Activated CD8-positive, alpha-beta T cell treated with anti-CD3 and anti-CD28 coated beads, Interleukin-2, amount 10 ng/mL, durations not matched to agents 7 days and 5 days (primary cell): ENCODE measurements around the gene OPA1. TPM values are rescaled to one million over a fixed set of nuclear protein-coding genes. Genes with fewer than 3 reads are reported as not detected.

Experiments used
- ATAC-seq: fragments of 150-1000 bp; cut with Tn5 transposase; one replicate; pipeline ENCODE4 v1.10.0; 2021; ENCODE audit warnings: moderate library complexity
- CTCF ChIA-PET: fragments of 350-600 bp; sonication (Branson Sonifier 250); formaldehyde crosslinking; loops from one replicate; lab custom pipeline; 2021; ENCODE audit warnings: antibody characterized with exemption; lab: Charles Lee
- POLR2A ChIA-PET: fragments of 350-600 bp; sonication (Branson Sonifier 250); formaldehyde crosslinking; loops from one replicate; lab custom pipeline; 2021; ENCODE audit warnings: antibody characterized with exemption; lab: Charles Lee
- DNase-seq: peaks from one replicate; pipeline ENCODE4 v3.0.0-alpha.2; 2020
- H3K27ac Mint-ChIP-seq: one replicate; pipeline ENCODE4 v1.8.0; 2021; ENCODE audit warnings: mild to moderate bottlenecking, mixed read lengths
- H3K27me3 Mint-ChIP-seq: one replicate; pipeline ENCODE4 v1.8.0; 2021; ENCODE audit warnings: low read depth, mixed read lengths
- H3K36me3 Mint-ChIP-seq: one replicate; pipeline ENCODE4 v1.8.0; 2021; ENCODE audit warnings: low read depth, mixed read lengths
- H3K4me1 Mint-ChIP-seq: one replicate; pipeline ENCODE4 v1.8.0; 2021; ENCODE audit warnings: low read depth, mixed read lengths
- H3K4me3 Mint-ChIP-seq: one replicate; pipeline ENCODE4 v1.8.0; 2021; ENCODE audit warnings: mild to moderate bottlenecking, mixed read lengths
- H3K9me3 Mint-ChIP-seq: one replicate; pipeline ENCODE4 v1.8.0; 2022; ENCODE audit warnings: mixed read lengths; ENCODE audit not compliant: insufficient read depth
- total RNA-seq, 2 experiments: library from RNA; stranded (reverse); gene quantifications; one replicate each; pipeline ENCODE4 v1.2.3, GENCODE V29; 2021

OPA1 gene
- total RNA-seq, 2 experiments from 2014 or later = 61.3 TPM

DNA sequence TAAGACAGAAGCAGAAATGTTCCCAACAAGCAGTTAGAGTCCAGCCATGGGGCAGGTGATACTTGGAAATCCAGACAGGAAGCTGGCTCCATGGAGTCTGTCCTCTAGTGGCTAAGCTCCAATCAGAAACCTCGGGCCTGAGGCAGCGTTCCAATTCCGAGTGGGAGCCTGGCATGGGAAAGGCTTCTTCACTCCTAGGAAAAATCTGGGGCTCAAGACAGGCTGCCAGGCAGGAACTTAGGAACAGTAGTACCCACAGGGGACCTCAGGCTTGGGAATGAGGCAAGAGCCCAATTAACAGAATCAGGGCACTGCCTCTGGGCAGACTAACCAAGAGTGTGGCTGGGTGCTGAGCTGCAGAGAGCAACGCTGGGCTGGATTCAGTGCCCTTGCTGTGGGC lies 32.1 kb upstream of the OPA1 start:
- ChIA-PET POLR2A (no interaction called here), CTCF (no interaction called here)
- ATAC-seq (no peak), DNase-seq (peak; percentile 6)
- no peak overlapping the region for H3K27ac Mint-ChIP-seq
- H3K36me3 Mint-ChIP-seq = no peaks in the 10 kb centered on the region
- H3K4me3 Mint-ChIP-seq = no peak overlapping the region
- H3K9me3 Mint-ChIP-seq = no peaks in the 10 kb centered on the region
- H3K4me1 Mint-ChIP-seq = no peaks in the 10 kb centered on the region
- H3K27me3 Mint-ChIP-seq = no peaks in the 10 kb centered on the region

DNA sequence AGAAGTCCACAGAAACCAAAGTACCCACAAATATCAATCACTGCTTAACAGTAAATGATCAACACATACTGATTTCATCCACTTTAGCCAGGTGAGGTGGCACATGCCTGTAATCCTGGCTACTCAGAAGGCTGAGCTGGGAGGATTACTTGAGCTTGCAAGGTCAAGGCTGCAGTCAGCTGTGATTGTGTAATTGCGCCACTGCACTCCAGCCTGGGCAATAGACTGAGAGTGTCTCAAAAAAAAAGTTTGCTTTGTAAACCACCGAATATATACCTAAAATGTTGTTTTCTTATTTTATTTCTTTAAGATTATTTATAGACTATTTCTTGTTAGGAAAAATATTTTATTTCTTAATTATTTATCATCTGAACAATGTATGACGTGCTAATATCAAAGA lies 29.6 kb upstream of the OPA1 start:
- no peaks in the 10 kb centered on the region for H3K36me3 Mint-ChIP-seq
- no peaks in the 10 kb centered on the region for H3K9me3 Mint-ChIP-seq
- DNase-seq (no peak), ATAC-seq (no peak)
- H3K27ac Mint-ChIP-seq = no peak overlapping the region
- CTCF ChIA-PET = no interaction called here
- no peaks in the 10 kb centered on the region for H3K4me1 Mint-ChIP-seq
- no peak overlapping the region for H3K4me3 Mint-ChIP-seq
- POLR2A ChIA-PET = no interaction called here
- H3K27me3 Mint-ChIP-seq = no peaks in the 10 kb centered on the region

GRCh38 chr3:193564012-193564411 lies 29.0 kb upstream of the OPA1 start:
- H3K36me3 Mint-ChIP-seq = no peaks in the 10 kb centered on the region
- no peak for ATAC-seq
- POLR2A ChIA-PET = no interaction called here
- no peak for DNase-seq
- H3K27ac Mint-ChIP-seq = no peak overlapping the region
- no peak overlapping the region for H3K4me3 Mint-ChIP-seq
- H3K27me3 Mint-ChIP-seq = no peaks in the 10 kb centered on the region
- no peaks in the 10 kb centered on the region for H3K9me3 Mint-ChIP-seq
- CTCF ChIA-PET = no interaction called here
- no peaks in the 10 kb centered on the region for H3K4me1 Mint-ChIP-seq

- ChIA-PET CTCF (no interaction called here), POLR2A (no interaction called here)
- no peak overlapping the region for H3K27ac Mint-ChIP-seq
- no peaks in the 10 kb centered on the region for H3K27me3 Mint-ChIP-seq
- ATAC-seq (no peak), DNase-seq (no peak)
- H3K9me3 Mint-ChIP-seq = no peaks in the 10 kb centered on the region
- no peaks in the 10 kb centered on the region for H3K4me1 Mint-ChIP-seq
- no peak overlapping the region for H3K4me3 Mint-ChIP-seq
- H3K36me3 Mint-ChIP-seq = no peaks in the 10 kb centered on the region
Measured at GRCh38 chr3:193569119-193569518, 23.9 kb upstream of the OPA1 start.

DNA sequence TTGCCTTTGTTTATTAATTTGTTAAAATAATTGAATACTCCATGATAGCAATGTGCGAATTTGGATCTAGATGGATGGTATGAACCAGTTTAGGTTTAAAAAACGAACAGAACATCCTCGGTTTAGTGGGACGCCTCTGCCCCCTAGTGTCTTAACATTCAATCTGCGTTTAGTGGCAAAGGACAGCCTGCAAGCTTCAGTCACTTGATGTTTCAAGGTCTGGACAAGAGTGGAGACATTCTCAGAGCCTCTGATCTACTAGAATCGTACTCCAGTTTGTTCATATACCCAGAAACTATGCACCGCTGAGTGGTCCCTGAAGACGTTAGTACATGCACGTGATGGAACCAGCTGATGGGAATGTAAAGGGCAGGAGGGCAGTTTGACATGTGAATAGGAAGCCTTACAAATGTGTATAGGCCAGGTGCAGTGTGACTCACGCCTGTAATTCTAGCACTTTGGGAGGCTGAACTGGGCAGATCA lies 20.5 kb upstream of the OPA1 start:
- no peak overlapping the region for H3K27ac Mint-ChIP-seq
- ChIA-PET POLR2A (no interaction called here), CTCF (interaction anchor here (0.7 to 2.2 kb wide), 15 partner anchors 9 to 767 kb away, joined by 3 to 14 read pairs (median 3); no protein-coding TSS in a partner anchor)
- no peaks in the 10 kb centered on the region for H3K36me3 Mint-ChIP-seq
- no peaks in the 10 kb centered on the region for H3K4me1 Mint-ChIP-seq
- DNase-seq (peak; percentile 65), ATAC-seq (no peak)
- no peak overlapping the region for H3K4me3 Mint-ChIP-seq
- no peaks in the 10 kb centered on the region for H3K27me3 Mint-ChIP-seq
- no peaks in the 10 kb centered on the region for H3K9me3 Mint-ChIP-seq

GRCh38 chr3:193573403-193574191 lies 19.4 kb upstream of the OPA1 start:
- no peaks in the 10 kb centered on the region for H3K36me3 Mint-ChIP-seq
- ATAC-seq (no peak), DNase-seq (no peak)
- H3K4me1 Mint-ChIP-seq = no peaks in the 10 kb centered on the region
- ChIA-PET CTCF (interaction anchor here (0.9 to 2.2 kb wide), 6 partner anchors 8 to 760 kb away, joined by 3 to 14 read pairs (median 5); no protein-coding TSS in a partner anchor), POLR2A (no interaction called here)
- H3K9me3 Mint-ChIP-seq = no peaks in the 10 kb centered on the region
- H3K4me3 Mint-ChIP-seq = no peak overlapping the region
- no peaks in the 10 kb centered on the region for H3K27me3 Mint-ChIP-seq
- no peak overlapping the region for H3K27ac Mint-ChIP-seq

DNA sequence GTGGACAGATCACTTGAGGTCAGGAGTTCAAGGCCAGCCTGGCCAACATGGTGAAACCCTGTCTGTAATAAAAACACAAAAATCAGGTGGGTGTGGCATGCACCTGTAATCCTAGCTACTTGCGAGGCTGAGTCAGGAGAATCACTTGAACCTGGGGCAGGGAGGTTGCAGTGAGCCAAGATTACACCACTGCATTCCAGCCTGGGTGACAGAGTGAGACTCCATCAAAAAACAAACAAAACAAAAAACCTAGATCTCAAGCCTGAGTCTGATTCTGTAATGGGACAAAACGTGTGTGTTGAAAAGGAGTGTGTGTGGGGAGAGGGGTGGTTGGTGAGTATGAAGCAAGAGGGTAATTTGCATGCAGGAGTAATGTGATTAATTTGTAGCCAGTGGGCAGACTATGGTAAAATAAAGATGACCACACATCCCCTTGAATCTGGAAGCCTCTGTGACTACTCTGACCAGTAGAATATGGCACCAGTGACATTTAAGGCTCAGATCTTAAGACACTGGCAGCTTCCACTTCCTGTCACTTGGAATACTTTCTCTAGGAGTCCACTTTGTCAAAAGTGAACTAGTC lies 18.4 kb upstream of the OPA1 start:
- Mint-ChIP-seq H3K9me3 (no peaks in the 10 kb centered on the region), H3K27me3 (no peaks in the 10 kb centered on the region), H3K36me3 (no peaks in the 10 kb centered on the region), H3K4me3 (no peak overlapping the region), H3K27ac (no peak overlapping the region), H3K4me1 (no peaks in the 10 kb centered on the region)
- ATAC-seq = no peak
- ChIA-PET CTCF (no interaction called here), POLR2A (no interaction called here)
- no peak for DNase-seq

DNA sequence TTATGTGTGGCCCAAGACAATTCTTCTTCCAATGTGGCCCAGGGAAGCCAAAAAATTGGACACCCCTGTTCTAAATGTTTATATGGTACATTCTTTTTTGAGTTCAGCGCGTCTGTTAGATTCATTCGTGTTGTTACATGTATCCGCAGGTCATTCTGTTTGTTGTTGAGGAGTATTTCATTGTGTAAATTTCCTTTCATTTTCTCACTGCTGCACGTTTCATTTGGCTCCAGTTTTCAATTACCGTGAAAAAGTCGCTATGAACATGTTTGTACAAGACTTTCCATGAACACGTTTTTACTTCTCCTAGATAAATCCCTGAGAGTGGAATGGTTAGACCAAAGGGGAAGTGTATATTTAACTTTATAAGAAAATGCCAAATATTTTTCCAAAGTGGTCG lies 7.5 kb upstream of the OPA1 start:
- Mint-ChIP-seq H3K36me3 (no peaks in the 10 kb centered on the region), H3K9me3 (no peaks in the 10 kb centered on the region), H3K4me1 (no peaks in the 10 kb centered on the region), H3K27me3 (no peaks in the 10 kb centered on the region), H3K4me3 (no peak overlapping the region), H3K27ac (no peak overlapping the region)
- ChIA-PET CTCF (interaction anchor here (1.5 kb wide), 1 partner anchor 38 kb away, joined by 3 read pairs; no protein-coding TSS in a partner anchor), POLR2A (no interaction called here)
- ATAC-seq (no peak), DNase-seq (no peak)

GRCh38 chr3:193586526-193586925 lies 6.5 kb upstream of the OPA1 start:
- ChIA-PET POLR2A (no interaction called here), CTCF (interaction anchor here (0.8 kb wide), 1 partner anchor 14 kb away, joined by 3 read pairs; no protein-coding TSS in a partner anchor)
- ATAC-seq (no peak), DNase-seq (no peak)
- no peaks in the 10 kb centered on the region for H3K4me1 Mint-ChIP-seq
- H3K36me3 Mint-ChIP-seq = no peaks in the 10 kb centered on the region
- H3K4me3 Mint-ChIP-seq = no peak overlapping the region
- no peaks in the 10 kb centered on the region for H3K9me3 Mint-ChIP-seq
- H3K27ac Mint-ChIP-seq = no peak overlapping the region
- no peaks in the 10 kb centered on the region for H3K27me3 Mint-ChIP-seq

DNA sequence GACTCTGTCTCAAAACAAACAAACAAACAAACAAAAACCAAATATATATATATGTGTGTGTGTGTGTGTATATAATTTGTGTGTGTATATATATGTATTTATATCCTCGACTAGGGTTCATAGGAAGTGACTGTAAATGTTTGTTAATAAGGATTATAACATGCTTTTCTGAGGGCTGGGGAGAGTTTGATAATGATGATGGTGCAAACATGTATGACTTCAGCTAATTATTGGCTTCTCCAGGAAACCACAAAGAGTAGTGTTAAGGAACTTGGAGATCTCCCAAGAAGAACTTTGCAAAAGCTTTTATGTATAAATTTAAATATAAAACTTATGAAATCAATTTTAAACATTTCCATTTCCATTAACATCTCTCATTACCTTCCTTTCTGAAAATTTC lies 3.9 kb upstream of the OPA1 start:
- Mint-ChIP-seq H3K9me3 (no peaks in the 10 kb centered on the region), H3K4me1 (peaks cover 13% of the 10 kb centered on the region), H3K36me3 (peaks cover 8% of the 10 kb centered on the region), H3K27ac (no peak overlapping the region), H3K4me3 (no peak overlapping the region), H3K27me3 (no peaks in the 10 kb centered on the region)
- DNase-seq = no peak
- CTCF ChIA-PET = no interaction called here
- POLR2A ChIA-PET = no interaction called here
- ATAC-seq = no peak

- Mint-ChIP-seq H3K27ac (no peak overlapping the region), H3K4me1 (peaks cover 15% of the 10 kb centered on the region), H3K4me3 (no peak overlapping the region), H3K36me3 (peaks cover 8% of the 10 kb centered on the region), H3K9me3 (no peaks in the 10 kb centered on the region), H3K27me3 (no peaks in the 10 kb centered on the region)
- POLR2A ChIA-PET = no interaction called here
- CTCF ChIA-PET = no interaction called here
- DNase-seq (no peak), ATAC-seq (no peak)
Measured at GRCh38 chr3:193589616-193590015, 3.4 kb upstream of the OPA1 start.

GRCh38 chr3:193590088-193590856 lies 2.7 kb upstream of the OPA1 start:
- POLR2A ChIA-PET = no interaction called here
- Mint-ChIP-seq H3K27ac (no peak overlapping the region), H3K9me3 (no peaks in the 10 kb centered on the region), H3K4me1 (peaks cover 20% of the 10 kb centered on the region), H3K4me3 (no peak overlapping the region), H3K36me3 (peaks cover 8% of the 10 kb centered on the region), H3K27me3 (no peaks in the 10 kb centered on the region)
- CTCF ChIA-PET = no interaction called here
- ATAC-seq (no peak), DNase-seq (no peak)
